GM18511 (cell line): ENCODE data around the gene OTOG.

Experiments
- ATAC-seq: cut with Tn5 transposase; IDR thresholded peaks from one replicate; pipeline ENCODE4 v1.9.1; 2021; ENCODE audit warnings: mild to moderate bottlenecking, moderate library complexity; ENCODE audit not compliant: unreplicated experiment

The OTOG gene

DNA sequence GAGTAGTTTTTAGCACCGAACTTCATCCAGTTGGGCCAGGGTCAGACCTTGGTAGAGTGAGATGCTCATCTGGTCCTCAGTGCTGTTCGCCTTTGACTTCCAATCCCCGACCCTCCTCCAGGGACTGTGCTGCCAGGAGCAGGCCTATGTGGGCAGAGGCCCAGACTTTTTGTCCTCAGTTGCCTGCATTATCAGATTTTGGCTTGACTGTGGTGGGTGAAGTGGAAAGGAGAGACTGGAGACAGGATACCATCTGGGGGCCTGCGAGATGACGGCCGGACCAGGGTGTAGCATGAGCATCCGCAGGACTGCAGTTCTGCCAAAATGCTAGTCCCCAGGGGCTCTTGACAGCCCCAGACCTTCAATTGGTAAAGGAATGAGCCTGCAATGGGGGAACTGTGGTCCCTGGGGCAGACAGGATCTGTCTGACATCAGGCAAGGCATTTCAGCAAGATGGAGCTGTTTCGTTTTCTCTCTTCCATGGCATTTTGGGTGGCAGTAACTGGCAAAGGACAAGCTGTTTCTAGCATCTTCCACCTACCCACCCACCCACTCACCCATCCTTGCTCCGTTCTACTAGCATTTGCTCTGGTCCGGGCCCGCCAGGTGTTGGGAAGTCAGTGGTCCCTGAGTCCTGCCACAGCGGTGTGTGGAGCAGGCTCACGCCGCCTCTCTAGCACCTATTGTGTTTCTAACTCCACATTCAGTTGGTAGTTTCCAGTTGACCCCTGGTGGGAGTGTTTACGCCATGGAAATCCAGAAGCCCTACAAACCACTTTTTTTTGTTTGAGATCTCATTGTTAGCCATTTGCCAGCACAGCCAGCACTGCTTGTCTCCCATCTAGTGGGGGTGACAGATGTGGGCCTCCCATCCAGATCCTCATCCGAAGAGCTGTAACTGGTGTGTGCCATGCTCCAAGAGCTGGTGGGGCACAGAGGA lies 53.5 kb downstream of the OTOG start:
- no peak for ATAC-seq

DNA sequence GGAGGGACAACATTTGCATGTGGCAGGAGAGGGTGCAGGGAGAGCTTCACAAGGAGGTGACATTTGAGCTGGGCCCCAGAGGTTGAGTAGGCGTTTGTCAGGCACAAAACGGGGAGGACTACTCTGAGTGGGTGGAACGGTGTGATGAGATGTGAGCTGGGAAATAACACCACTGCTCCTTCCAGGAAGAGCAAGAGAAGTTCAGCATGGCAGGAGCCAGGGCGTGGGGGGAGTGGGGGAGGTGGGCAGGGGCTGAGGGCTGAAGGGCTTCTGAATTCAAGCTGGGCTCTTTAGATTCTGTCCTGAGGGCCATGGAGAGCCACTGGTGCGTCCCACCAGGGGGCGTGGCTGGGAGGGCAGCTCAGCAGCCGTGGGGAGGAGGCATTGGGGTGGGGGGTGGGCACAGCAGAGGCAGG lies 54.2 kb downstream of the OTOG start:
- no peak for ATAC-seq

DNA sequence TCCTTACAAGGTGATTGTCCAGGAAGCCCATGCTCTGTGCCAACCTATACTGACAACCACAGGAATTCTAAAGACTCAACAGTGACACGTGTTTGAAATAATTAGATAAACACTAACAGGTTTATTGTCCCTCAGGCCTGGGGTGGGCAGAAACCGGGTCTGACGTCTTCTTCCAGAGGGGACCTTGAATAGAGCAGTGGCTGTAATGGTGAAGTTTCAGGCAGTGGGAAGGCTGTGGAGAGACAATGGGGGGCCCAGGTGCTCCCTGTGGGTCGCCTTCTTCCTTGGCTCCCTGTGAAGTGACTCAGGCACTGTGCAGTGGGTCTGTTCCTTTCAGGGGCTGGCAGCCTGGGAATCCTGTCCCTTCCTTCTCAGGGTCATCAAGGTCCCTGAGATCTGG lies 54.6 kb downstream of the OTOG start:
- ATAC-seq = no peak

DNA sequence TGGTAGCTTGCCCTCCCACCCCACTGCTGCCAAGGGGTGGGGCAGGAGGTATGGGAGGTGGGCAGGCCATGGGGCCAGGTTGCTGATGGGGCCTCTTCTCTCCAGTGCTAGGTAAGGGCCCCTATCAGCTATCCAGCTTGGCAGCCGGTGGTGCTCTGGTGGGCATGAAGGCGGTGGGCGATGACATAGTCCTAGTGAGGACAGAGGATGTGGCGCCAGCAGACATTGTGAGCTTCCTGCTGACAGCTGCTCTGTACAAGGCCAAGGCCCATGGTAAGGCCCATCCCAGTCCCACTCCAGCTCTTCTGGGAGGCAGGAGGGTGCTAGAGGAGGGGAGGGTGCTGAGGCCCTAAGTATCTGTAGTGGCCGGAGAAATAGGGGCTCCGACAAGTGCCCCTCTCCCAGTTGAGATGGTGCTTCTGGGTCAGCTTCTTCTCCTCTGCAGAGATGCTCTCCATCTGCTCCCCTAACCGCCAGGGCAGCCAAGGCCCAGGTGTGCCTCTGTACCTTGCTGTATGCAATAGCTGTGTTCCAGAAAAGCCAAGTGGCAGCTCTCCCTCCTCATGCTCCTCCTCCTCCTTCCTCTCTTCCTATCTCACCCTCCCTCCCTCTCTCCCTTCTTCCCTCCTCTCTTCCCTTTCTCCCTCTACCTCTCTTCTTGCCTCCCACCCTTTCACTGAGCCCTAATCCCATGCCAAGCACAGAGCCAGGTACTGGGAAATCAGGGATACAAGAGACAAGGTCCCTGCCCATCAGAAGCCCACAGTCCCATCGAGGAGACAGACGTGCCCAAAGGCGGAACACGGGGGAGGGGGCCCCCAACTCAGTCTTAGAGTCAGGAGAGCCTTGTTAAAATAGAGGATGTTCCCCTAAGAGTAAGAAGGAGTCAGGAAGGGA lies 55.3 kb downstream of the OTOG start:
- ATAC-seq = no peak

DNA sequence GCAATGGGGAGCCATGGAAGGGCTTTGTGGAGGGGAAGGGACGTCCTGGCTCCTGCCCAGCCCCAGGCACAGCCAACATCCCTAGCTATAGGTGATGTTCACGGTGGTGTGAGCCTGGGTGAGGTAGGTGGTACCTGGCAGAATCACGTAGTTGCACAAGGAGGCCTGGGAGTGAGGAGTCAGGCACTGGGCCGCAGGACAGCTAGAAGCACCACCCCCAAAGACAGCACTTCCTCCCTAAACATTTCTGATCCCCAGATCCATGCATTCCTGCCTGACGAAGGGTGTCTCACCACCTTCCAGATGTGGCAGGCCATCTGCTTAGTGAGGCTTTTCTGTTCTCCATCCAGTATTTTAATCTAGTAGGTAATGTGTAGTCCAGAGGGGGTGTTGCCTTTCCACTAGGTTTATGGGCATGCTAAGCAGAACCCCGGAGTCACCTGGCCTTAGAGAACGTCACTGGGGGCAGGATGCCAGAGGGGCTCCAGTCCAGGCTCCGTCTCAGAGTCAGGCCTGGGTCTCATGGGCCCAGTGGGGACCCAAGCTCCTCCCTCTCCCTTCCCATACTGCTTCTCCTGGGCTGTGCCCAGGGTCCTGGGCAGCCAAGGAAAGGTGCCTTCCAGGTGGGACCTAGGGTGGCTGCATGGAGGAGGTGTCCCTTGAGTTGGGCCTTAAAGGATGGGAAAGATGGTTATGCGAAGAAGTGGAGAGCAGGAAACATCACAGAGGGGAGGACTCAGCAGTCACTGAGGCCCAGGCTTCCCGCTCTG lies 56.2 kb downstream of the OTOG start:
- ATAC-seq = no peak

DNA sequence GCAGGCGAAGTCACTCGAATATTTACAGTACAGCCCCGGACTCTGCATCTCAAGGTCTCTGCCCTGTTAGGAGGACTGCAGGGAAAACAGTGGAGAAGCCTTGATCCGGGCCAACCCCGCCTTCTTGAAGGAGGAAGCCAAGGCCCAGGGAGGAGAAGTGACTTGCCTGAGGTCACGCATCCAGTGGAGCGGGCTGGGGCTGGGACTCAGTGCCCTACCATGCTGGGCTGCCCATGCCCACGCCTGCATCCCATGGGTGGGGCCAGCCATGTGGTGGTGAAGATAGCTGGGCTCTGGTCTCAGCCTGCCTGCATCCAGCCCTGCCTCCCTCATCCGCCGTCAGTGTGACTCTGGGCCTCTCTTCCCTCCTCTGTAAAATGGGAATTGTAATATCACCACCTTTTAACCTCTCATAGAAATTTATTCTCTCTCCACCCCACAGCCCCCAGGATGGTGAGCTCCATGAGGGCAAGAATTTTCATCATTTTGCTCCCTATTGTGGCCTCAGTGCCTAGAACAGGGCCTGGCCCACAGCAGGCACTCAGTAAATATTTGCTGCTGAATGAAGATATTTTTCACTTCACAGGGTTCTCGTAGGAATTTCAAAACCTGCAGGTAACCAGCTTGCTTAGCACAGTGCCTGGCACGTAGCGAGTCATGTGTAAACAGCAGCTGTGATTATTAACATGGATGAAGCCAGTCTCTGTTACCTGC lies 57.3 kb downstream of the OTOG start:
- ATAC-seq = no peak

DNA sequence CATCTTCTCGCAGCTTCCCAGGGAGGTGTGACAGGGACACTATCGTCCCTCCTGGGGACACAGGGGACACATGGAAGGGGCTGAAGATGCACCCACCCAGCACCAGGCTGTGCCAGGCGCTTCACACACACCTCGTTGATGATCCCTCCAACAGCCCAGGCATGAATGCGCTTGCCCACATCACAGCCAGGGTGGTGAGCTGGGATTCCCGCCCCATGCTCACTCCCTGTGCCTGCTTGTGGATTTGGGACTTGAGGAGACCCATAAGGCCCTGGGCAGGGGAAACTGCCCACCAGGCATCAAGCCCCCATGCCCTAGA lies 57.8 kb downstream of the OTOG start:
- no peak for ATAC-seq

DNA sequence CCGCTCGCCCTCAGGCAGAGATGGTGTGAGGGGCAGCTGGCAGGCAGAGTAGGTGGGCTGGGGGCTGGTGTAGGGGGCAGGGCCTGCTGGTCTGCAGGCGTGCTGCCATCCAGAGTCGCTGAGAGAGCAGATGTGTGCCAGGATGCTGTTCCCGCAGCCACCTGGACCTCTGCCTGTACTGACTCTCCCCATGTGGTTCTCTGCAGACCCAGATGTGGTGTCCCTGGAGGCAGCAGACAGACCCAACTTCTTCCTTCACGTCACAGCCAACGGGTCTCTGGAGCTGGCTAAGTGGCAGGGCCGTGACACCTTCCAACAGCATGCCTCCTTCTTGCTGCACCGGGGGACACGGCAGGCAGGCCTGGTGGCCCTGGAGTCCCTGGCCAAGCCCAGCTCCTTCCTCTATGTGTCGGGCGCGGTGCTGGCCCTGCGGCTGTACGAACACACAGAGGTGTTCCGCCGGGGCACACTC lies 58.6 kb downstream of the OTOG start:
- ATAC-seq = no peak

DNA sequence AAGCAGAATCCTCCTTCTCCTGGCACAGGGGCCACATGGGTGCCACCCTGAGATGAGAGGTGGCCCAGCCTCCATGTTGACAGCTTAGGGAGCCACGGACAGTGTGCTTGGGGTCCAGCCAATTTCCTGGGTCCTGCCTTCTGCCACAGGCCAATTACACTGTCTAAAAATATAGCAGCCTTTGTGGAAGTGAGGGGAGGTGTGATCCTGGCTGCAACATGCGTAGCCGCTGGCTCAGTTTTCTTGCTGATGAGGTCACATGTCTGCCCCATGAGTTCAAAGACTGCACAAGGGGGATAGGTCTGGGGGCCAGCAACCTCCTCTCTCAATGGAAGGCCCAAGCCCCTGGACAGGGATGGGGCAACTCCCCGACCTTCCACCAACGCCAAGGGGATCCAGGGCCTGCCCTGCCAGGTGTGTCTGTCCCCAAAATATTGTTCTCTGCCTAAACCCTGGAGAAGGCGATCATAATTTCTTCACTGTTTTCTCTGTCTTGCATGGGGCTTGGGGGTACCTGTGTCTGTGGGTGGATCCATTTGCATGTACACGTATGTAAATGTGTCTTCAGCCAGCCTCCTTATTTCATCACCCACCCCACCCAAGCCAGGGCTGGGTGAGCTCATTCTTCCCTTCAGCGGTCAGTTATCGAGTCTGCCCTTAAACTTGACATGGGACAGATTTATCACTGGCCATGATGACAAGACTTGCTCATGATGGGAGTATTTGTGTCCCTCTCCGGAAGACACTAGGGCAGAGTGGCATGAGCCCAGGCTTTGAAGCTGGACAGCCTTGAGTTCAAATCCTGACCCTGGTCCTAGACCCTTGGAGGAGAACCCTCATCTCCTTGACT lies 59.4 kb downstream of the OTOG start:
- no peak for ATAC-seq

DNA sequence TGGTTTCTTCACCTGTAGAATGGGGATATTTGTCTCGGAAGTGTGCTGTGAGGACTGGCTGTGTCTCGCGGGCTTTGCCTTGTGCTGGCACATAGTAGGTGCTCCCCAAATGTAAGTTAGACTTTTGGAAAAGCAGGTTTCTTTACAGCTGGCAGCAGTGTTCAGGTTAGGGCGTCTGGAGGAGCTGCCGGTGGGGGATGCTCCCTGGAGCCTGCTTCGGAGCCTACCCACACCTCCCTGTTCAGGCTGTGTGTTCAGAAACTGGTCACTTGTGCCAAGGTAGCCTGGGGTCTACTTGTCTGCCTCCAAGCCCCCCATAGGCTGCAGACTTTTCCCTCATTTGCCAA lies 60.0 kb downstream of the OTOG start:
- ATAC-seq = no peak

DNA sequence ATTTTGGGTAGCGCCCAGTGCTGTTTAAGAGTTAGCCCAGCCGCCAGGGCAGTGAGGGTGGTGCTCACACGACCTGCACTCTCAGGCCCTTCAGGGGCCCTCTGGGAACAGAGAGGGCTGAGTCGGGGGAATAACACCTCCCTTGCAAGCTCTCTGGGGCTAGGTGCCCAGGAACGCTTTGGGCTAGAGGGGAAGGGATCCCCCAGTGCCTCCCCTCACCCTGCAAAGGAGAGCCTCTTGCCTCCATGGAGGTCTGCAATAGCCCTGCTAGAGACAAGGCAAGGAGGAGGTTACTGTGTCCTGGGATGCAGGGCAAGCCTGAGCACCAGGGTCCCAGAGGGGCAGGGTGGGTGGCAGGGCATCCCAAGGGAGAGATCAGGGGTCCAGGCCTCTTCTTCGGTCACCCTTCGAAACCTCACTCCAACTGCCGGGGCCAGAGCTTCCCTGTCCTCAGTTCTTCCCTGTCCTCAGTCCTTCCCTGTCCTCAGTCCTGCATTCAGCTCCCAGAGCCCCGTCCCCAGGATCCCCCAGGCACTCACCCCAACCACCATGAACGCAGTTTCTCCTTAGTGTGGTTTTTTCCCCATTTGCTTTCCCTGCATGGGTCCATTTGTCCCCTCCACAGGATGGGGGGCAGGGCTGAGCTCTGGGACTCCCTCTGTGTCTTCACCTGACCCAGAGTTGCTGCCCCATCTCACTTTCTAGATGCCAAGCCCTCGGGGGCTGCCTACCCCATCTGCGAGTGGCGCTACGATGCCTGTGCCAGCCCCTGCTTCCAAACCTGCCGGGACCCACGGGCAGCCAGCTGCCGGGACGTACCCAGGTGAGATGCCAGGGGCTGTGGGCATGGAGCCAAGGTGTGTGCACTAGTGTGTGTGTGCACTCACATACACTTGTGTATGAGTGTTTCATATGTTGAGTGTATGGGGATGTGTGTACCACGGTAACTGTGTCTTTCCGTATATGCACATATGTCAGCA lies 60.8 kb downstream of the OTOG start:
- ATAC-seq = no peak

DNA sequence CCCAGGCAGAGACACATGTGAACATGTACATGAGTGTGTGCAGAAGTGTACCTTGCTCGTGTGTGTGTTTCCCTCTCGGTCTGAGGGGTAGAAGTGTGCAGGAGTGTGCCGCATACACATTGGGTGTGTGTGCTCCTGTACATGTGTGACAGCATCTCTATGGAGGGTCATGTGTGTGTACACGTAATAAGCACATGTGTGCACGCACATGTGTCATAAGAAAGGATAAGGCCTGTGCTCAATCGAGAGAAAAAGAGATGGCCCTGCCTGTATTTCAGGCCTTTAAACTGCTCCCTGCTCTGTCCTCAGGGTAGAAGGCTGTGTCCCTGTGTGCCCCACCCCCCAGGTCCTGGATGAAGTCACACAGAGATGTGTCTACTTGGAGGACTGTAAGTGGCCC lies 61.8 kb downstream of the OTOG start:
- no peak for ATAC-seq

DNA sequence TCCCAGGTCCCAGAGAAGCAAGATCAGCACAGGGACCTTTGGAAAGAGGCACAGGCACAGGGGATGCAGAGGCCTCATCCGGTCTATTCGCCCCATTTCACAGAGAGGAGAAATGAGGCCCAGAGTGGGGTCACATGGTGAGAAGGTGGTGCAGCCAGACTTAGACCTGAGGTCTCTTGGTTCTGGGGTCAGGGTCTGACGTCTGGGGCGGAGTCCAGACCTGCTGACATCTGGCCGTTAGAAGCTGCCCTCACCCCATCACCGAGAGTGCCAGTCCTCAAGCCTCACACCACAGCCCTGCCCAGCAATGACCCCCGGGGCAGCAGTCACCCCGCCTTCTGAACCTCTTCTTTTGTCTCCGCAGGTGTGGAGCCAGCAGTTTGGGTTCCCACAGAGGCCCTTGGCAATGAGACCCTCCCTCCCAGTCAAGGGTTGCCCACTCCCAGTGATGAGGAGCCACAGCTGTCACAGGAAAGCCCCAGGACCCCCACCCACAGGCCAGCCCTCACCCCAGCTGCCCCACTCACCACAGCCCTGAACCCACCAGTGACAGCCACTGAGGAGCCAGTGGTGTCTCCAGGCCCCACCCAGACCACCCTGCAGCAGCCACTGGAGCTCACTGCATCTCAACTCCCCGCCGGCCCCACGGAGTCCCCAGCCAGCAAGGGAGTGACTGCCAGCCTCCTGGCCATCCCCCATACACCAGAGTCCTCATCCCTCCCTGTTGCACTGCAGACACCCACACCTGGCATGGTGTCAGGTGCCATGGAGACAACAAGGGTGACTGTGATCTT lies 62.4 kb downstream of the OTOG start:
- ATAC-seq = no peak

DNA sequence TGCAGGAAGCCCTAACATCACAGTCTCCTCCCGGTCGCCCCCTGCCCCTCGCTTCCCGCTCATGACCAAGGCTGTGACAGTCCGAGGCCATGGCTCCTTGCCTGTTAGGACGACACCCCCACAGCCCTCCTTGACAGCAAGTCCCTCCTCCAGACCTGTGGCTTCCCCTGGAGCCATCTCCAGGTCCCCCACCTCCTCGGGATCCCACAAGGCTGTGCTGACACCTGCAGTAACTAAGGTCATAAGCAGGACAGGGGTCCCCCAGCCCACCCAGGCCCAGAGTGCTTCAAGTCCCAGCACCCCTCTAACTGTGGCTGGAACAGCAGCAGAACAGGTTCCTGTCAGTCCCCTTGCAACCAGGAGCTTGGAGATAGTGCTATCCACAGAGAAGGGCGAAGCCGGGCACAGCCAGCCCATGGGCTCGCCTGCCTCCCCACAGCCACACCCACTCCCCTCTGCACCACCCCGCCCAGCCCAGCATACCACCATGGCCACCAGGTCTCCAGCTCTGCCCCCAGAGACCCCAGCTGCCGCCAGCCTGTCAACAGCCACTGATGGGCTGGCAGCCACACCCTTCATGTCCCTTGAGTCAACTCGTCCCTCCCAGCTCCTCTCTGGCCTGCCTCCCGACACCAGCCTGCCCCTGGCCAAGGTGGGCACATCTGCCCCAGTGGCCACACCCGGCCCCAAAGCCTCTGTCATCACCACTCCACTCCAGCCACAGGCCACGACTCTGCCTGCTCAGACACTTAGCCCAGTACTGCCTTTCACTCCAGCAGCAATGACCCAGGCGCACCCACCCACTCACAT lies 63.2 kb downstream of the OTOG start:
- no peak for ATAC-seq

DNA sequence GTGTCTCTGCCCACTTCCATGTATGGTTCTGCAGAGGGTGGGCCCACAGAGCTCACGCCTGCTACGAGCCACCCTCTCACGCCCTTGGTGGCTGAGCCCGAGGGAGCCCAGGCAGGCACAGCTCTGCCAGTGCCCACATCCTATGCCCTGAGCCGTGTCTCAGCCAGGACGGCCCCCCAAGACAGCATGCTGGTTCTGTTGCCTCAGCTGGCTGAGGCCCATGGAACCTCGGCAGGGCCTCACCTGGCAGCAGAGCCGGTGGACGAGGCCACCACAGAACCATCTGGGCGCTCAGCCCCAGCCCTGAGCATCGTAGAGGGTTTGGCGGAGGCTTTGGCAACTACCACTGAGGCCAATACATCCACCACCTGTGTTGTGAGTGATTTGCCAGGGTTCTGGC lies 64.0 kb downstream of the OTOG start:
- no peak for ATAC-seq

DNA sequence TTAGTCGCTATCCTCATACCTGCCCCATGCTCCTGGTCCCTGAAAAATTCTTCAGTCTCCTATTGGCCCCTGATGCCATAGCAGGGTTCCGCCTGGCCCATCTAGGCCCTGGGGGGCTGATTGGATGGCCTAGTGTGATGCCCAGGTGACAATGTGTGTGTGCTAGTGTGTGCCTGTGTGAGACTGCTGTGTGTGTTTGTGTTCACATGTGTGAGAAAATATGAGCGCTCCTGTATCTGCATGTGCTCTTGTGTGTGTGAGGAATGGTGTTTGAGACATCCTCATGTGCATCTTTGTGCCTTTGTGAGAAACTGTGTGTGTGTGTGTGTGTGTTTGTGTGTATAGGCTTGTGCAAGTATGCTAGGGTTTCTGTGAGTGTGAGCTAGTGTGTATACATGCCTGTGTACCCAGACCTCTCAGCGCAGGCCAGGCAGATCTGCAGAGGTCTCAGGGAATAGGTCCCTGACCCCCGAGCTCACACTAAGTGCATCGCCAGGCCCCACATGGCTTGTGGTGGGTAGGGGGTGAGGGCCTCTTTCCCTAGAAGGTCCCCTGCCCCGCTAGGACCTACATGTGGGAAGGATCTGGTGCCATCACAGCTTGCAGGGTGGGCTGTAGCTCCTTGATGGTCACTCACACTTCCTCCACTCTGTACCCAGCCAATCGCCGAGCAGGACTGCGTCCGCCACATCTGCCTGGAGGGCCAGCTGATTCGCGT lies 64.6 kb downstream of the OTOG start:
- ATAC-seq = no peak
